GM18511 (cell line): ENCODE data around the gene STEAP1B.

ENCODE experiments used
- ATAC-seq: cut with Tn5 transposase; IDR thresholded peaks from one replicate; pipeline ENCODE4 v1.9.1; 2021; ENCODE audit warnings: mild to moderate bottlenecking, moderate library complexity; ENCODE audit not compliant: unreplicated experiment

STEAP1B gene

GRCh38 chr7:22406715-22407114 lies 93.3 kb downstream of the STEAP1B start:
- ATAC-seq = no peak

DNA sequence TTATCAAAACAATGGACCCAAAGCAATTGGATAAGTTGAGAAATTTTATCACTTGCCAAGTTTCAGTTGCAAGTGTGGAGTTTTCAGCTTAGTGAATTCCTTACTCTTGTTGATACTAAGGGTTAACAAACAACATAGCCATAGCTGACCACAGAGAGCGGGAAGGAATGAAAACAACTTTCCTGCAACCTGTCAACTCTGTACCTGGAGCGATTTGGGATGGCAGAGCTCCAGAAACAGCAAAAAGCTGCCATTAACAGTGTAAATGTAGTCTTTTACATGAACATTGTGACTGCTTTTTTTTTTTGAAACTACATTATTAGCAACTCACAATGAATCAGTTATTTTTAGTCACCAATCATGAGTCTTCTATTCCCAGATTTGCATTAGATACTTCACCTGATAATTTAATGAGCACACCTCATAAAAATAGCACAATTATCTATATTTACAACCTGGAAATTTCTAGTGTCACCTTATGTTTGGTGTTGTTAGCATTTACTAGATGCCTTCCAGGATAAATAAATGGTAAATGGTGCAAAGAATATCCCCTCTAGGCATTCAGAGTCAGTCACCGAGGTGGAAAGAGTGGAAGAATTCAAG lies 95.5 kb downstream of the STEAP1B start:
- no peak for ATAC-seq

DNA sequence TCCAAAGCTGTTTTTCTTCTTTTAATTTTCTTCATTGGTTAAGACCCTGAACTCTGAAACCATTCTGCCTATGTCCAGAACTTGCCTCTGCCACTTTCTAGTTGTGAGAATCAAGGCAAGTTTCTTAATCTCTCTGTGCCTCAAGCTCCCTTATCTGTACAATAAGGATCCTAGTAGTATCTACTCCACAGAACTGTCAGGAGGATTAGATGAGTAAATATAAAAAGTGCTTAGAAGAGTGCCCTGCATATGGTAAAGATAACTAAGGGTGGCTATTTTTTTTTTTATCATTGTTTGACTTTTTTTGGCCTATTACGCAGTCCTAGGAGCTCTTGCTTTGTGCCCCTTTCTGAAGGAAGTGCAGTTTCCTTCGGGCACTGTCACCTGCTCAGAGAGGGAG lies 96.6 kb downstream of the STEAP1B start:
- no peak for ATAC-seq

GRCh38 chr7:22402250-22402649 lies 97.7 kb downstream of the STEAP1B start:
- peak; percentile 34 for ATAC-seq

DNA sequence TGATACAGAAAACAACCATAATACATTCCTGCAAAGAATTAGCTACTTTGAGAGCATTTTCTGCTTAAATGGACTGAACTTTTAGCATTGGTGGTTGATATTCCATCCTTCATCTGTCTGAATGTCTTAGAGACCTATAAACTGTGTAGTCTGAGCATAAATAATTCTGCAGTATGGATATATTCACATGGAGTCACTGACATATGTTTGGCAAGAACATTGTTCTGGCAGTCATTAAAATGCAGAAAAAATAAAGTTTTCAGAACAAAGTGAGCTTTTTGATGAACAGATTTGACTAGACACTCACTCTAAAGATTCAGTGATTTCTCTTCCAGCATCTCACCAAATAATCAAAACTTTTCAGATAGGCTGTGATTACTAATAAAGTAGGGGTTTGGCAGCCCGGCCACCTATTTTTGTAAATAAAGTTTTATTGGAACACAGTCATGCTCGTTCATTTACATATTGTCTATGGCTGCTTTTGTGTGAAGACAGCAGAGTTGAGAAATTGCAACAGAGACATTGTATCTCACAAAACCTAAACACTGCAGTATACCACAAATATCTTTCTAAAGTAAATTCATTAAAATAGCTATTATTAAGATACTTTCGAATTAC lies 98.9 kb downstream of the STEAP1B start:
- no peak for ATAC-seq

DNA sequence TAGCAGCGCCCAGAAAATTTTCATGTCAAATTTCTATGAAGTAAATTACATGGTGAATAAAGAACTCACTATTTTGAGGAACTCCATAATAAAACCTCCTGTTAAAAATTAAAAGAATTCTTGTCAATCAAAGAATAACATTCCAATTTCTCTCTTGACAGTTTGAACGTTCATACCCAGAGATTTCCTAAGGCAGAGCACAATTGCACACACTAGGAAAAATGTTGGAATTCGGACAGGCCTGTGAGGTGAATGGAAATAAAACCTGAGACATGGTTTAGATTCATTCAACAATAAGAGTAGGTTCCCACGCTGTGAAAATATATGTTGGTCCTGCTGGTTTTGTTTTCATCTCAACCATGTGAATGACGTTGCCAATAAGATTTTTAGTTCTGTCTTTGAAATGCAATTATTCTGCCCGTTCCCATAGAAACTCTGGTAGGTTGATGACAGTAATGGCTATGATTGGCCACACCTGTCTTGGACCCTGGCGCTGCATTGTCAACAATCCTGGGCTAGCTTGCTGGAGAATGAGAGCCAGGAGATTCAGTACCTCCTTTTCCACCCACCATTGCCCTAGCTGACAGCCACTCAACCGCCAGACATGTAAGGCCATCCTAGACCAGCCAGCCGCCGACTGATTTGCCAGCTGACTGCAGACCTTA lies 99.7 kb downstream of the STEAP1B start:
- ATAC-seq = no peak

GRCh38 chr7:22399546-22399945 lies 100.4 kb downstream of the STEAP1B start:
- ATAC-seq = no peak

GRCh38 chr7:22399091-22399490 lies 100.9 kb downstream of the STEAP1B start:
- ATAC-seq = no peak

GRCh38 chr7:22397981-22398380 lies 102.0 kb downstream of the STEAP1B start:
- ATAC-seq = no peak

GRCh38 chr7:22395222-22395621 lies 104.8 kb downstream of the STEAP1B start:
- no peak for ATAC-seq

GRCh38 chr7:22394739-22395138 lies 105.2 kb downstream of the STEAP1B start:
- ATAC-seq = no peak

DNA sequence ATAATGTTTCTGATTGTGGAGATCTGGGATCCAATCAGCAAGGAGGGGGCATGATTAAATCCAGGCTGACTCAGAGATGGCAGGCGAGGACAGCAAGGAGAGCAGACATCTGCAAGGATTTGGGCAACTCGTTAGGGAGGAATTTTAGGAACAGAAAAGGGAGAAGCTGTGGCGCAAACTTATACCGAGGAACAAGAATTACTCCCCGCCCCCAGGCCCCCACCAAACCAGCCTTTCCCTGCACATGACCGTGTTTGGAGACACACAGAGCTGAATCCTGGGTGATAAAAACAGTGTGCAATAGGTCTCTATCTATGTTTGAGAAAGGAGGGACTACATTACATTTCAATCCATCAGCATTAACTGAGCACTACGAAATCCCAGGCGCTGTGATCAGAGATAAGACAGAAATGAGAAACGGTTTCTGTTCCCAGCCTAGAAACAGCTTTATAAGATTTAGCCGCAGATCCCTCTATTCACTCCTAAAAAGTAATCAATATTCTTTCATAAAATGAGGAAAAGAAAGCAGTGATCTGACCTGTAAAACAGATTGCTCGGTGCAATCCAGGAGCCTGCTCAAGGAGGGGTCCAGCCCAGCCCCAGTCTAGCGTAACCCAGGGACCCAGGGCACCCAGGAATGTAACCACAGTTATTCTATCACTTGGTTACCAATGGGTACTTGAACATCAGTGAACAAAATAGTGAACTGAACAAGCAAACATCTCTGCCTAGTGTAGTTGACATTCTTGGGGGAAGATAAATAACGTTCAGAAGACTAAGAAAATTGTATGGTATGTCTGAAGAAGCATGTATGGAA lies 105.9 kb downstream of the STEAP1B start:
- ATAC-seq = no peak

- no peak for ATAC-seq
Observed at GRCh38 chr7:22390516-22390915, 109.5 kb downstream of the STEAP1B start.

GRCh38 chr7:22389892-22390291 lies 110.1 kb downstream of the STEAP1B start:
- ATAC-seq = no peak

- ATAC-seq = no peak
Observed at GRCh38 chr7:22387583-22387982, 112.4 kb downstream of the STEAP1B start.

DNA sequence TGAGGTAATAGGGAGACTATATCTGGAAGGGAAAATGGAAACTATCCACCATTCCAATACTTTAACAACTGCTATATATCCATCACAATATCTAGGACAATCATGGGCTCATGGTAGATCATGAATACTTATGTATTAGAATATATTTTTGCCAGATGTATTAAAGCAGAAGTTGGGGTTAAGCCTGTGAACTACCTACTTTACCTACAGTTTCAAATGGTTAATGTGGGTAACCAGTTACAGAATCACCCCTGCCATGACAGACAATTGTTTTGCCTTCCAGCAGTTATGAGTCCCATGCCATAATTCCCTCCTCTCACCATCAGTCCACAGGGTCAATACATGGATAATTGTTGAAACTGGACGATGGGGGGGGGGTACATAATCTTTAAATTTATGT lies 113.1 kb downstream of the STEAP1B start:
- ATAC-seq = peak; percentile 59

DNA sequence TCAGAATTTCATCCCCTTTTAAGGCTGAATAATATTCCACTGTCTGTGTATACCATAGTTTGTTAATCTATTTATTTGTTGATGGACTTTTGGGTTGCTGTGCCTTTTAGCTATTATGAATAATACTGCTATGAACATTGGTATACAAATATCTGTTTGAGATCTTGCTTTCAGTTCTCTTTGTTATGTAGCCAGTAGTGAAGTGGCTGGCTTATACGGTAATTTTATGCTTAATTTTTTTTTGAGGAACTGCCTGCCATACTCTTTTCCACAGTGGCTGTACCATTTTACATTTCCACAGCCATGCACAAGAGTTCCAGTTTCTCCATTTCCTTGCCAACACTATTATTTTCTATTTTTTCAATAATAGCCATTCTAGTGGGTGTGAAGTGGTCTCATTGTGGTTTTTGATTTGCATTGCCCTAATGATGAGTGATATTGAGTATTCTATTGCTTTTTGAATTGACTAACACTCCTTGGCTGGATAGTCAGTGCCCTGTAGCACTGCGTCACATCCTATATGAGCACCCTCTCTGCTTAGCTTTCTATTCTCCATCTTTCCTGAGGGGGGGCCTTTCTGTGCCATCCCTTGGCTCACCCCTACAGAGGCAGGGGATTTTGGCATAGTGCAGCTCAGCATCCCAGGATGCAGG lies 113.7 kb downstream of the STEAP1B start:
- peak; percentile 73 for ATAC-seq

DNA sequence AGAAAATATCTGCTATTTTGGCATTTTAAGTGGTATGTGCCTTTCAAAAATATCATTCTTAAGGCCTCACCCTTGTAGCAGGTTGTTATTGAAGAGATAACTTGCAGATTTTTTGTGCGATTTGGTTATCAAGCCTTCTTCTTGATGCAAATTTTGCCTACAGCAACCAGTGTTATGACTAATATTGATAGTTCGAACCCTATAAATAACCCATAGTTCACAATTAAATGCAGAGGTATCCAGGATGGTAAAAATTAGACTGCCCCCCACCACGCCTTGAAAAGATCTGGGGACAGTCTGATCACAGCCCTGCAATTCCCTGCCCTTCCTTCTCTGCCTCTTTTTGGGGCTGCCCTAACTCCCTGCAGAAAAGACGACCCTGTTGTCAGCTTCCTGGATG lies 114.7 kb downstream of the STEAP1B start:
- ATAC-seq = peak; percentile 40

DNA sequence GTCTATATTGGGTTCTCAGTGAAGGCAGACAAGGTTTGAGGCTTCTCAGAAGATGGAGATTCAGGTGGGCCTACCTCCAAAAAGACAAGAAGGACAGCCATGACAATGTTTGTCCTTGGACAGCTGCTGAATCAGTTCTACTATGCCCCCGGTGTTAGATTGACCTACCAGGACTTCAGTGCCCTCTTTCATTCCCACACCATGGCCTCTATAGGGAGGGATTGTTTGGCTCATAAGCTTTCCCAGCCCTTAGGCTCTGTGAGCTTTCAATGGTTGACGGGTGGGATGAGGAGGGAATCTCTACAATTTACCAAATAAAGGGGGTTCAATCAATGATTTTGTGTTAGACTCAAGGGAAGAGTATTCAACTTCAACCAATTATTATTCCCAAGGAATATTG lies 119.7 kb downstream of the STEAP1B start:
- no peak for ATAC-seq

- ATAC-seq = no peak
Observed at GRCh38 chr7:22378199-22378980, 121.6 kb downstream of the STEAP1B start.
